ENCODE data around the gene ETNK2.

DNA sequence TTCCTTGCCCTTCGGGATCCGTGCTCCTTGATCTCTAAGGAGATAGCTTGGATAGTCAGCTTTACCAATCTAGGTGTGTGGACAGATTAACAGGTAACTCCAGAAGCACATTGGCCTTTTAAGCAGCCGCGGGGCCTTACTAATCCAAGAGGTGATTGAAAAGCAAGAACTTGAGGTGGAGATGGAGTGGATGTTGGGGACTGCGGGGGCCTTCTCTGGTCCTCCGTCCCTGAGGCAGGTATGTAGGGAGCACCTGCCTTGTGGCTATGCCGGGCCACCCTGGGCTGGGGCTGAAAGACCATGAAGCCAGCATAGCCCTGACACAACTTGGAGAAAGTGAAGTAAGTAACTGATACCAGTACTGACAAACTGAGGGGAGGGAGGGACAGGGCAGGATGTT is 68.4 kb downstream of the ETNK2 start:
- TF ChIP-seq POLR2A (IDR thresholded peaks at IDR 0.05; ENCODE audit: low read depth, low read length) (no peak), POLR2AphosphoS5 (IDR thresholded peaks at IDR 0.05; ENCODE audit: low read depth, low read length) (no peak), TAF1 (IDR thresholded peaks at IDR 0.05; ENCODE audit: borderline replicate concordance, low read depth, low read length) (no peak)

Measured in GM12892 (cell line).